Hepatic stellate cell (primary cell): ENCODE data around the gene HRH1.
"Not testable (repeated sequence)": the region's sequence is repeated elsewhere in the genome, so short reads cannot be mapped to it uniquely, and the experiment has no call there.

Experiments used
- DNase-seq: peaks from one replicate; pipeline ENCODE4 v3.0.0; 2011; ENCODE audit warnings: low spot score

The HRH1 gene

DNA sequence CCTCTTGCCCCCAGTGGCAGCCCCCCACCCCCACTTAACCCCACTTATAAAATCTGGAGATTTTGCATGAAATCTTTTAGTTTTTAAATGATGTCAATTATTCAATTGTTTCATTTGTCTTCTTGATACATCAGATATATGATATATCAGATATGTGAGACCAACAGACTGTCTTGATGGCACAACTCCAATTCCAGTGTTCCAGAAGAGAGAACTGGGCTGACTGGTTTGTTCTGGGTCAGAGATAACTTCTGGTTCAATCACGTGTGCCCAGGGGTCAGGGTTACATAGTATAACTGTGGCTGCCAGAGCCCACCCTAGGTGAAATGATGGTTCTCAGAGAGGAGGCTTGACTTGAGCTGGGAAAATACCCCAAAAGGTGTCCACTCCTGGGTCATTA lies 85.5 kb downstream of the HRH1 start:
- DNase-seq = no peak

GRCh38 chr3:11240496-11240895 lies 86.2 kb downstream of the HRH1 start:
- no peak for DNase-seq

- DNase-seq = peak; percentile 54
These were observed 89.9 kb downstream of the HRH1 start for GRCh38 chr3:11244121-11244677.

- no peak for DNase-seq
These were observed 91.0 kb downstream of the HRH1 start for GRCh38 chr3:11245276-11245675.

DNA sequence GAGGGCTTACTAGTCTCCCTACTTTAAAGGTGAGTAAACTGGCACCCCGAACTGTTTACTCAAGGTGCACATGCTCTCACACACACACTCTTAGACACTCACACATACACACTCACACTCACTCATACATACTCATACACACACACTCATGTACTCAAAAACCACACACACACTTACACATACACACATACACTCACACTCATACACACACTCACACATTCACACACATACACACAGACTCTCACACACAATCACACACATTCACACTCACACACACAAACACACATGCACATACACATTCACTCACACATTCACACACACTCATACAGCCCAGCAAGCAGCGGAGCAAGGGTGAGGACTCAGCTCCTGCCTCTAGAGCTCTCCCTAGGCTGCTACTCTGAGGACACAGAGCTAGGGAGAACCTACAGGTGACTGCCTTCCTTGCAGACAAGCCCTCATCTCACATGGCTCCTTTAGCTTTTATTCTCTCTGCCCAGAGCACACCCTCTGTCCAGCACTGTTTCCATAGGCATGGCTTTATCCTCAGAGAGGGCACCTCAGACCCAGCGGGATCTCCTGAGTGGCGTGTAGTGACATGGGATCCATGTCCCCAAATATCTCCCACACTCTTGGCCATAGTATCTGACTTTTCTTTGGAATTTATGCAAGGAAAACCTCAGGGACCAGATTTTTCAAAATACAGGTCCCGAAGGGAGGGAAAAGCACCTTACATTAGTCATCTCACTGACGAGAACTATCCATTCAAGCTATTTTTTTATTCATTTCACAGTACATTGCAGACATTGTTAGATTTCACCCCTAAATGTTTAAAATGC lies 91.8 kb downstream of the HRH1 start:
- DNase-seq = peak; percentile 11

DNA sequence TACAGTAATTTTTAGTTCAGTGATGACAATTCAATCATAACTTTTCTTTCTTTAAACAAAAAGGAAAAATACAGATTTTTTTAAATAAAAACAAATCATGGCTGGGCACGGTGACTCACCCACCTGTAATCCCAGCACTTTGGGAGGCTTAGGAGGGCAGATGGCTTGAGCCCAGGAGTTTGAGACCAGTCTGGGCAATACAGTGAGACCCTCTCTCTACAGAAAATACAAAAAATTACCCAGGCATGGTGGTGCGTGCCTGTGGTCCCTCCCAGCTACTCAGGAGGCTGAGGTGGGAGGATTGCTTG lies 92.3 kb downstream of the HRH1 start:
- no peak for DNase-seq

- DNase-seq = no peak
These were observed 93.1 kb downstream of the HRH1 start for GRCh38 chr3:11247362-11247761.

DNA sequence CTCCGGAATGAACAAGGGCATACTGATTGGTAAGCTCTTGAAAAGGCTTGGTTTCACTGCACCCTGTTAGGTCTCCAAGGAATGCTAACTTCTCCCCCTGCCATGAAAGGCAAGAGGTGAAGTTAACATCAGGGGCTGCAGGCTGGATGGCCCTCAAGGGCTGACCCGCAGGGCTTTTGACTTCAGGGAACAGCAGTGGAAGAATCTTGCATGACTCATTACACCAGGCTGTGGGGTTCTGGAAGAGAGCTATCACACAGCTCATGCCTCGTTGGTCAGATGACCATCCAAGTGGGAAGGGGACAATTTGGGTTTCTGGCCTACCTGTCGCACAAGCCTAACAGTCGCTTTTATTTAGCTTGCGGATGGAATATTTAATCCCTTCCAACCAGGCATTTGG lies 94.3 kb downstream of the HRH1 start:
- no peak for DNase-seq

DNA sequence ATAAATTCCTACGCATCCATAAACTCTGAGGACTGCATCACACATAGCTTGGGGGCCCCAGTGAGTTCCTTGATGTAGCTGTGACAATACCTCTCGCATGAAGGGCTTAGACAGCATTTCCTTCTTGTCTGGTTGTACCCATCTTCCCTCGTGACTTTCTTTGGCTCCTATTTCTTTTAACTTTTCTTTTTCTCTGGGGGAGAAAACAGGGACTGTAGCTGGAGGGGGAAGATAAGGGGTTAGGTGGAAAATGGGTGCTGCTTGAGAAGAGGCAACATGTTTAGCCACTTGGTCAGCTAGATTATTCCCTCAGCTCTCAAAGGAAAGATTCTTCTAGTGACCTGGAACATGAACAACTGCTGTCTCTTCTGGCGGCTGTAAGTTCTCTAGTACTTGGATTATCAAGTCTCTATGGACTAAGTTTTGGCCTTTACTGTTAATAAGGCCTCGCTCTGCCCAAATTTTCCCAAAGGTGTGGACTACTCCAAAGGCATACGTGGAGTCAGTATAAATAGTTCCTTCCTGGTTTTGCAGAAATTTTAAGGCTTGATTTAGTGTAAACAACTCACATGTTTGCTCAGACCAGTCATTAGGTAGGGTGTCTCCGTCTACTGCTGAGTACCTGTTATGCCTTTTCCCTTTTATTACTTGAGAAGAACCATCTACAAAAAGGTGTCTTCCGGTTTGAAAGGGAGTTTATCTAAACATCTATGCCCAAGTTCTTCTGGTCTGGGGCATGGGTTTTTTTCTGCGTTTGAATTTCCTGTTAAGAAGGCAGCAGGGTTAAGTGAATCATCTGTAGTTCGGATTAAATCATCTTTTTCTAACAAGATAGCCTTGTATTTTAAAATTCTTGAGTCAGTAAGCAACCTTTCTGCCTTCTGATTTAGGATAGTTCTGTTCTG lies 96.9 kb downstream of the HRH1 start:
- no peak for DNase-seq

DNA sequence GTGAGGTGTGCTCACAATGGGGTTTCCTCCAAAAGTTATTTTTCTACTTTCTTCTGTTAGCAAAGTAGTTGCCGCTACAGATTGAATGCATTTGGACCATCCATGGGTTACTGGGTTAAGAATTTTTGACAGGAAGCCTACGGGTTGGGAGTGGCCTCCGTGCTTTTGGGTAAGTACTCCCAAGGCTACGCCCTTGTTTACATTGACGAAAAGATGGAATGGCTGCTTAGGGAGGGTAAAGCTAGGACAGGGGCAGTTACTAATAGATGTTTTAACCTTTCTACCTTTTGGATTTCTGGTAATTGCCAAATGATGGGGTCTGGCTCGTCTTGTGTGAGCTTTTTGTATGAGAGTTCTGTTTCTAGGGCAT lies 97.5 kb downstream of the HRH1 start:
- DNase-seq = no peak

DNA sequence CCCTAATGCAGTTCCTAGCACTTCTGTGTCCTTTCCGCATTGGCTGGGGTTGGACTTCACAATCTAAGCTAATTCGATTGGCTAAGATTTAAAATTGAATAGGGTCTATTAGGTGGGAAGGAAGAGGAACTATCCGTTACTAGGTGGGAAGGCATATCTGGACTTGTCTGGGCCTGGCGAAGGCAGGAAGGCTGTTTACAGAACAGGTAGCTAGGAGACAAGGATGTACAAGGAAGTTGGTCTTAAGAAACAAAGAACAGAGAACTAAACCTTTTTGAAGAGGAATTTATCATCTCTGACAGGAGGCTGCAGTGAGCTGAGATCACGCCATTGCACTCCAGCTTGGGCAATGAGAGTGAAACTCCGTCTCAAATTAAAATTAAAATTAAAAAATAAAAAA lies 100.6 kb downstream of the HRH1 start:
- no peak for DNase-seq

- DNase-seq = not testable (repeated sequence)
These were observed 101.2 kb downstream of the HRH1 start for GRCh38 chr3:11255537-11255936.

- DNase-seq = no peak
These were observed 104.7 kb downstream of the HRH1 start for GRCh38 chr3:11258958-11259357.

GRCh38 chr3:11260460-11260859 lies 106.2 kb downstream of the HRH1 start:
- DNase-seq = no peak

GRCh38 chr3:11269007-11269406 lies 114.7 kb downstream of the HRH1 start:
- DNase-seq = no peak

DNA sequence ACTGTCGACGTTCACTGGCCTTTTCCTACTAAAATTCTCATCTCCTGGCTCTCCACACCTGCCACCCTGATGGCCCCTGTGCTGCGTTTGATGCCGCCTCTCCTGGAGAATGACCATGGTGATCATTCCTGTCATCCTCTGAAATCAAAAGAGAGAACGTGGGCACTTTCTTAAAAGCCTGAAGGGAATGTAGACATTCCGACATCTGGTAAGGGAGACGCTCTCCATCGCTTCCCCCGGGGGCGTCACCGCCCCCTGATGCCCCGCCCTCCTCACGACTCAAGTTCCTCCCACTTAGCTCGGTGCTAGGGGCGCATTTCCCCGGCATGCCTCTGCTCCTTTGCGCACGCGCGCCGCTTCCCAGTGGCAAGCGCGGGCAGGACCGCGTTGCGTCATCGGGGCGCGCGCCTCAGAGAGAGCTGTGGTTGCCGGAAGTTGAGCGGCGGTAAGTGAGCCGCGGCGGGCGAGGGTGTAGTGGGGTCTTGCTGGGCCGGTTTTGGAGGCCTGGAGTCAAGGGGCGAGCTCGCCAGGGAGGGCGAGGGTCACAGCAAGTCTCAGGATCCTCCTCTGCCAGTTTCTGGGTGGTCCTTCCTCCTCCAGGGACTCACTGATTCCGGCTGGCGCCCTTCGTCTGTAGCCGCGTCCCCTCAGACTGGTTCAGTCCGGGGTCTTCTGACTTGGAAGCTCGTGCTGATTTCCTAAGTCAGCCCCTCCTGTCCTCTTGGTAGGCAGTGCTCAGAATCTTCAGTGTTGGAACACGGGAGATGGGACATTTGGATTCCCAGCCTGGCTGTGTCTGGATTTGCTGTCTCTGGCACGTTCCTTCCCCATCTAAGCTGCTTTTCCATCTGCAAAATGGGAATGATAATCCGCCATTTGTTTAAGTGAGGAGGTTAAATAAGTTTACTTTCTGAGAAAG lies 118.0 kb downstream of the HRH1 start, which contains the start of gene ATG7:
Gene ATG7, plus strand, starts transcription at position 412 of the 919 bp plus-strand sequence. CDS start 26,299 bp downstream, outside the sequence.
- DNase-seq = peak; percentile 96

DNA sequence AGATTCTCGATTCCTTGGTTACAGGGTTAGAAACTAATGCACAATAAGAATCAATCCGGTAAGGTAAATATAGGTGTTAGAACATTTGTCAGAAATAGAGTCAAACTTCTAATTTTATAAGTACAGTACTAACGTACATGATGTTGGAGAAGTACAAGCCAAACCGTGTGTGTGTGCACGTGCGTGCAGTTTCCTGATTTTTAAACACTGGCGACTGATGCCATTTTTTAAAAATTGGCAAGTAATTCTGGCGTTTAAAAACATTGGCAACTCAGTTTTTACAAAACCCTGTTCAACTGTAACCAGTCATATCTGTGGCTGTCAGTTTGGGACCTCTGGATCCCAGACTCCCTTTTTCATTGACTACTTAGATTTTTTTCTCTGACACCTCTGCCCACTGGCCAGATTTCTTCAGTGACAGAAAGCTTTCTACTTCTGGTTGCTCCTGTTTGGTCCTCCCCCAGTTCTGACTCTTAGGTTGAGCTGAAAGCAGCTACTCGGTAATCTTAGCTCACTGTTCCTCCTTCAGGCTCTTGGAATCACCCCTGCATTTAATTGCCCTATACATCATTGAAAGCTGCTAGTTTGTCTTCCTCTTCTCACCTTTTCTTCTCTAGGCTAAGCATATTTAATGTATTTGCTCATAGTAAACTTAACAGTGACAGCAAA lies 118.7 kb downstream of the HRH1 start:
- peak; percentile 11 for DNase-seq

- DNase-seq = no peak
These were observed 119.6 kb downstream of the HRH1 start for GRCh38 chr3:11273891-11274291.

- no peak for DNase-seq
These were observed 120.4 kb downstream of the HRH1 start for GRCh38 chr3:11274566-11275142.

- DNase-seq = no peak
These were observed 121.6 kb downstream of the HRH1 start for GRCh38 chr3:11275926-11276325.

DNA sequence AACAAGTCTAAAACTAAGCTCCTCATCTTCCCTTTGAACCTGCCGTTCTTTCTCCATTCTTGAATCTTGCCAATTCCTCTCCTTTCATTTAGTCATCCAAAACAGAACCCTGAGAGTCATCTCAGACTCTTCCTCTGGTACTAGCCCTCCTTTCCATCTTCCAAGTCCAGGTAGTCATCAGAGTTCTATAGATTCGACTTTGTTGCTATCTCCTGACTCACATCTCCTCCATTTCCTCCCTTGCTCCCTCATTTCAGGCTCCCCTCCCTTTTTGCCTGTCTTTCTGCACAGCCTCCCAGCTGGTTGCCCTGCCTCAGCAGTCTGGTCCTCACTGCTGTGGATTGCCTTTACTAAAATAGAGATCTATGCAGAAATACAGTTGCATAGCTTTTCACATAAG lies 122.6 kb downstream of the HRH1 start:
- DNase-seq = no peak
